ENCODE data around the gene RXFP3. TPM values are rescaled to one million over a fixed set of nuclear protein-coding genes. Genes with fewer than 3 reads are reported as not detected.
A peak's percentile ranks its signal among the peaks of the same experiment; 100 is the strongest.

Gene RXFP3
- total and polyA plus RNA-seq, 9 donors = 0.24 TPM; not detected in 8

GRCh38 chr5:33936004-33936380, 194 bp upstream of the RXFP3 start:
- WGBS, 3 donors = 0 to 1% (median 0%) methylated on average over 30 of the region's 30 CpGs
- H3K36me3 ChIP-seq = no peaks in the 10 kb centered on the region
- intact Hi-C loops (cut with DNase I) = loop anchor here in 1 of 4 donors (10.0 kb wide), 1 partner anchor 501 kb away; no protein-coding TSS in a partner anchor
- H3K27ac ChIP-seq = no peak overlapping the region
- no peak overlapping the region for H3K4me3 ChIP-seq
- H3K9me3 ChIP-seq = no peaks in the 10 kb centered on the region
- no peak for TF ChIP-seq EP300 (IDR thresholded peaks at IDR 0.05)
- no peak for TF ChIP-seq POLR2A (IDR thresholded peaks at IDR 0.05)
- TF ChIP-seq CTCF (IDR thresholded peaks at IDR 0.05) = peak in 1 of 3 donors; percentile 30
- H3K27me3 ChIP-seq = no peaks in the 10 kb centered on the region
- peaks cover 9% of the 10 kb centered on the region for H3K4me1 ChIP-seq (ENCODE audit: insufficient read depth)
- peak; percentile 15 to 74 (median 48) for DNase-seq

GRCh38 chr5:33937017-33937706, 976 bp downstream of the RXFP3 start:
- H3K36me3 ChIP-seq = no peaks in the 10 kb centered on the region
- H3K27ac ChIP-seq = no peak overlapping the region
- H3K9me3 ChIP-seq = no peaks in the 10 kb centered on the region
- H3K4me1 ChIP-seq (ENCODE audit: insufficient read depth) = peaks cover 9% of the 10 kb centered on the region
- intact Hi-C loops (cut with DNase I) = loop anchor here in 1 of 4 donors (10.0 kb wide), 1 partner anchor 502 kb away; no protein-coding TSS in a partner anchor
- no peaks in the 10 kb centered on the region for H3K27me3 ChIP-seq
- DNase-seq = no peak
- TF ChIP-seq CTCF (IDR thresholded peaks at IDR 0.05) = no peak
- no peak for TF ChIP-seq EP300 (IDR thresholded peaks at IDR 0.05)
- no peak for TF ChIP-seq POLR2A (IDR thresholded peaks at IDR 0.05)
- H3K4me3 ChIP-seq = no peak overlapping the region
- 36 to 53% (median 41%) methylated on average over 44 to 54 of the region's 54 CpGs for WGBS, 3 donors

- H3K4me1 ChIP-seq (ENCODE audit: insufficient read depth) = peaks cover 9% of the 10 kb centered on the region
- H3K27ac ChIP-seq = no peak overlapping the region
- intact Hi-C loops (cut with DNase I) = loop anchor here in 1 of 4 donors (10.0 kb wide), 1 partner anchor 503 kb away; no protein-coding TSS in a partner anchor
- H3K4me3 ChIP-seq = no peak overlapping the region
- WGBS, 3 donors = 25 to 43% (median 31%) methylated on average over 54 of the region's 54 CpGs
- no peak for DNase-seq
- no peak for TF ChIP-seq EP300 (IDR thresholded peaks at IDR 0.05)
- TF ChIP-seq POLR2A (IDR thresholded peaks at IDR 0.05) = no peak
- no peak for TF ChIP-seq CTCF (IDR thresholded peaks at IDR 0.05)
- H3K27me3 ChIP-seq = no peaks in the 10 kb centered on the region
- H3K9me3 ChIP-seq = no peaks in the 10 kb centered on the region
- no peaks in the 10 kb centered on the region for H3K36me3 ChIP-seq
These were observed 1.7 kb downstream of the RXFP3 start for GRCh38 chr5:33937707-33938506.

GRCh38 chr5:33938507-33938796, 2.3 kb downstream of the RXFP3 start:
- WGBS, 3 donors = 35 to 43% (median 40%) methylated on average over 14 of the region's 14 CpGs
- Histone ChIP-seq H3K27me3 (no peaks in the 10 kb centered on the region), H3K36me3 (no peaks in the 10 kb centered on the region), H3K4me3 (no peak overlapping the region), H3K27ac (no peak overlapping the region), H3K4me1 (ENCODE audit: insufficient read depth) (peaks cover 9% of the 10 kb centered on the region), H3K9me3 (no peaks in the 10 kb centered on the region)
- intact Hi-C loops (cut with DNase I) = loop anchor here in 1 of 4 donors (10.0 kb wide), 1 partner anchor 504 kb away; no protein-coding TSS in a partner anchor
- TF ChIP-seq CTCF (IDR thresholded peaks at IDR 0.05) = no peak
- no peak for TF ChIP-seq EP300 (IDR thresholded peaks at IDR 0.05)
- TF ChIP-seq POLR2A (IDR thresholded peaks at IDR 0.05) = no peak
- no peak for DNase-seq

Data from ovary (tissue), 9 donors.